CD14-positive monocyte (primary cell): Measurements from ENCODE around the gene ZBTB7C. TPM values are rescaled to one million over a fixed set of nuclear protein-coding genes. Genes with fewer than 3 reads are reported as not detected.
A peak's percentile ranks its signal among the peaks of the same experiment; 100 is the strongest.

Source experiments
- DNase-seq, 3 donors: peaks; one replicate each; pipeline ENCODE4 v3.0.0-alpha.2; 2011 to 2022
- H2AFZ ChIP-seq: 2 replicates; pipeline ENCODE4 v1.6.0; 2012; ENCODE audit warnings: mild to moderate bottlenecking, low read depth, low read length, inconsistent platforms; ENCODE audit not compliant: insufficient read depth, poor library complexity, severe bottlenecking
- H3K27ac ChIP-seq, 2 donors: 1 replicate in 1 of 2; 2 replicates in 1 of 2; pipeline ENCODE4 v1.5.1; 2012 to 2013; ENCODE audit warnings: low read length in 2 of 2, control low read depth in 1 of 2, inconsistent platforms in 1 of 2, low read depth in 1 of 2, mild to moderate bottlenecking in 1 of 2
- H3K27me3 ChIP-seq, 2 donors: one replicate each; pipeline versions ENCODE4 v1.6.0 to v1.6.1; 2011 to 2013; ENCODE audit warnings: low read length in 2 of 2; ENCODE audit not compliant: control insufficient read depth in 2 of 2, insufficient read depth in 2 of 2
- H3K36me3 ChIP-seq, 2 donors: replicated peaks in 1 of 2; 1 replicate in 1 of 2; 2 replicates in 1 of 2; pipeline versions ENCODE4 v1.5.1 to v1.6.1; 2012 to 2013; ENCODE audit warnings: low read length in 2 of 2, control low read depth in 1 of 2, inconsistent platforms in 1 of 2, mild to moderate bottlenecking in 1 of 2; ENCODE audit not compliant: insufficient read depth in 2 of 2, control insufficient read depth in 1 of 2
- H3K4me1 ChIP-seq, 2 donors: 1 replicate in 1 of 2; 2 replicates in 1 of 2; pipeline versions ENCODE4 v1.5.1 to v1.6.1; 2012 to 2013; ENCODE audit warnings: low read length in 2 of 2, control low read depth in 1 of 2, inconsistent platforms in 1 of 2, mild to moderate bottlenecking in 1 of 2, moderate library complexity in 1 of 2; ENCODE audit not compliant: insufficient read depth in 2 of 2, control insufficient read depth in 1 of 2
- H3K4me2 ChIP-seq: replicated peaks from 2 replicates; pipeline ENCODE3; 2012; ENCODE audit warnings: low read length, moderate library complexity, mild to moderate bottlenecking; ENCODE audit not compliant: poor library complexity, severe bottlenecking; ENCODE audit errors: extremely low read depth
- H3K4me3 ChIP-seq, 3 experiments: fragments of 200-600 bp in 1 of 3; sonication (generic) in 1 of 3; replicated peaks in 1 of 3; 1 replicate in 2 of 3; 2 replicates in 1 of 3; pipeline ENCODE4 v1.5.1; 2011 to 2013; ENCODE audit warnings: low read length in 3 of 3, mild to moderate bottlenecking in 3 of 3, control low read depth in 2 of 3, low read depth in 2 of 3, inconsistent platforms in 1 of 3, moderate library complexity in 1 of 3
- H3K79me2 ChIP-seq: 2 replicates; pipeline ENCODE4 v1.6.0; 2012; ENCODE audit warnings: mild to moderate bottlenecking, control low read depth, inconsistent platforms, low read length, moderate library complexity; ENCODE audit not compliant: insufficient read depth
- H3K9ac ChIP-seq: 2 replicates; pipeline ENCODE4 v1.6.0; 2017; ENCODE audit warnings: low read length, mild to moderate bottlenecking; ENCODE audit not compliant: insufficient read depth, poor library complexity, severe bottlenecking
- H3K9me3 ChIP-seq, 2 donors: replicated peaks in 1 of 2; 1 replicate in 1 of 2; 2 replicates in 1 of 2; pipeline versions ENCODE4 v1.5.1 to v1.6.1; 2012 to 2013; ENCODE audit warnings: low read length in 2 of 2, control low read depth in 1 of 2; ENCODE audit not compliant: control insufficient read depth in 1 of 2, insufficient read depth in 1 of 2
- H4K20me1 ChIP-seq: 2 replicates; pipeline ENCODE4 v1.6.0; 2012; ENCODE audit warnings: mild to moderate bottlenecking, low read length, control low read depth, moderate library complexity; ENCODE audit not compliant: insufficient read depth
- H3K27ac Mint-ChIP-seq, 7 donors: one replicate each; pipeline ENCODE4 v1.8.0; 2020; ENCODE audit warnings: mild to moderate bottlenecking in 7 of 7, mixed read lengths in 7 of 7, moderate library complexity in 6 of 7, inconsistent platforms in 2 of 7
- H3K27me3 Mint-ChIP-seq, 3 donors: one replicate each; pipeline ENCODE4 v1.8.0; 2021 to 2022; ENCODE audit warnings: low read depth in 3 of 3, mild to moderate bottlenecking in 3 of 3, mixed read lengths in 3 of 3, moderate library complexity in 3 of 3, inconsistent platforms in 1 of 3
- H3K36me3 Mint-ChIP-seq, 2 donors: one replicate each; pipeline ENCODE4 v1.8.0; 2020; ENCODE audit warnings: mixed read lengths in 2 of 2, inconsistent platforms in 1 of 2, mild to moderate bottlenecking in 1 of 2
- H3K4me1 Mint-ChIP-seq: one replicate; pipeline ENCODE4 v1.8.0; 2020; ENCODE audit warnings: mild to moderate bottlenecking, mixed read lengths
- H3K4me3 Mint-ChIP-seq, 2 donors: one replicate each; pipeline ENCODE4 v1.8.0; 2020; ENCODE audit warnings: mild to moderate bottlenecking in 2 of 2, mixed read lengths in 2 of 2, moderate library complexity in 1 of 2
- H3K9me3 Mint-ChIP-seq, 7 donors: one replicate each; pipeline ENCODE4 v1.8.0; 2020 to 2022; ENCODE audit warnings: mixed read lengths in 7 of 7, mild to moderate bottlenecking in 6 of 7, moderate library complexity in 6 of 7, inconsistent platforms in 2 of 7
- WGBS: methylation state at CpG from one replicate; pipeline ENCODE4 v1.1.5; 2013; ENCODE audit warnings: missing lambda C conversion rate; ENCODE audit not compliant: insufficient coverage; 5-methylcytosine and 5-hydroxymethylcytosine counted together
- intact Hi-C, 2 donors: fragments of 100-400 bp; cut with micrococcal nuclease; formaldehyde crosslinking; loops; one replicate each; pipeline versions ENCODE4 v1.15.0 to v1.15.1; 2023
- polyA plus RNA-seq, 3 donors: library from polyadenylated mRNA; depleted of rRNA in 1 of 3; unstranded in 2 of 3; stranded (reverse) in 1 of 3; fragments of 300-500 nt in 2 of 3; fragments of >200 nt in 1 of 3; fragmentation: Illumina TruSeq in 2 of 3; gene quantifications; 1 replicate in 2 of 3; 2 replicates in 1 of 3; pipeline ENCODE4 v1.2.3, GENCODE V29; 2012 to 2021
- TF ChIP-seq, protein P1 (sequence below): fragments of 200-600 bp; IDR thresholded peaks from one replicate; pipeline ENCODE4 v1.8.0; 2022; ENCODE audit warnings: antibody characterized with exemption, mild to moderate bottlenecking

The ZBTB7C gene
- polyA plus RNA-seq, 3 donors = 0.03 to 0.09 TPM; not detected in 1

DNA sequence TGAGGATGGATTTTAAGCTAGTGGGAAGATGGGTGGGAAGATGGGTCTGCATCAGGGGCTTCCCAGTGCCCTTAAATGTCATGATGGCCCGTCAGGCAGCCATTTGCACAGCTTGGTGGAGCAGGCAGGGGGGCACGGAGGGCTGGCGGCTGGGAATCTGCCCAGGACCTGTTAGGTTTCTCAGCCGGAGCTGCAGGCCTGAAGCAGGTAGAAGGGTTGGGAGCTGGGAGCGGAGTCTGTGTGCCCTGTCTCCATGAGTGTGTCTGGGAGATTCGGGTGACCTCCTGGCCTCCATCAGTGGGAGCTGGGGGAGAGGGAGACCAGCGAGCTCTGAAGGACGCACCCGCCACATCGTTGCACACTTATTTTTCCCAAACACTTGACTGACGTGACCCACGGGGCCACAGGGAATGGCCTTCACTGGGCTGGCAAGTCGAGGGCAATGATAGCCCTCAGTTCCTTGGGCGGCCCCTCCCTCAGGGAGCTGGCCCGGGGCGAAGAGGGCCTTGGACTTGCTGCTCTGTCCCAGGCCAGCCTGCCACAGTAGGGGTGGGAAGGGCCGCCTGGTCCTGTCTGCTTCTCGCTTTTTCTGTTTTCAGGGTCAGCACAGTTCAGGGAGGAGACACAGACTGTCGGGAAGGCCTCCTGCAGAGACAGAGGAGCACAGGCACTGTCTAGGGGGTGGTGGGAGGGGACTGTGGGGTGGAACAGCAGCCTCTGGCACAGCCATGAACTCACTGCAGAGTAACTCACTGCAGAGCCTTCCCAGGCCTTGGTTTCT lies 236.8 kb downstream of the ZBTB7C start:
- intact Hi-C loops = no loop called here
- no peaks in the 10 kb centered on the region for H4K20me1 ChIP-seq
- no peak overlapping the region for H3K9ac ChIP-seq
- H3K36me3 ChIP-seq = no peaks in the 10 kb centered on the region
- TF ChIP-seq, protein P1, sequence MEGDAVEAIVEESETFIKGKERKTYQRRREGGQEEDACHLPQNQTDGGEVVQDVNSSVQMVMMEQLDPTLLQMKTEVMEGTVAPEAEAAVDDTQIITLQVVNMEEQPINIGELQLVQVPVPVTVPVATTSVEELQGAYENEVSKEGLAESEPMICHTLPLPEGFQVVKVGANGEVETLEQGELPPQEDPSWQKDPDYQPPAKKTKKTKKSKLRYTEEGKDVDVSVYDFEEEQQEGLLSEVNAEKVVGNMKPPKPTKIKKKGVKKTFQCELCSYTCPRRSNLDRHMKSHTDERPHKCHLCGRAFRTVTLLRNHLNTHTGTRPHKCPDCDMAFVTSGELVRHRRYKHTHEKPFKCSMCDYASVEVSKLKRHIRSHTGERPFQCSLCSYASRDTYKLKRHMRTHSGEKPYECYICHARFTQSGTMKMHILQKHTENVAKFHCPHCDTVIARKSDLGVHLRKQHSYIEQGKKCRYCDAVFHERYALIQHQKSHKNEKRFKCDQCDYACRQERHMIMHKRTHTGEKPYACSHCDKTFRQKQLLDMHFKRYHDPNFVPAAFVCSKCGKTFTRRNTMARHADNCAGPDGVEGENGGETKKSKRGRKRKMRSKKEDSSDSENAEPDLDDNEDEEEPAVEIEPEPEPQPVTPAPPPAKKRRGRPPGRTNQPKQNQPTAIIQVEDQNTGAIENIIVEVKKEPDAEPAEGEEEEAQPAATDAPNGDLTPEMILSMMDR = no peak
- Mint-ChIP-seq H3K9me3 (no peaks in the 10 kb centered on the region), H3K4me3 (no peak overlapping the region), H3K36me3 (no peaks in the 10 kb centered on the region), H3K27ac (no peak overlapping the region), H3K4me1 (no peaks in the 10 kb centered on the region), H3K27me3 (peaks cover under 1 to 7% (median 4%) of the 10 kb centered on the region in 3 donors)
- no peak overlapping the region for H2AFZ ChIP-seq
- H3K27ac ChIP-seq = no peak overlapping the region
- H3K79me2 ChIP-seq = no peaks in the 10 kb centered on the region
- no peaks in the 10 kb centered on the region for H3K9me3 ChIP-seq
- H3K4me1 ChIP-seq = peaks cover 2 to 6% of the 10 kb centered on the region in 2 donors
- DNase-seq = no peak
- H3K4me3 ChIP-seq = no peak overlapping the region
- H3K4me2 ChIP-seq = no peak overlapping the region
- 92% methylated on average over 13 of the region's 19 CpGs for WGBS
- no peaks in the 10 kb centered on the region for H3K27me3 ChIP-seq

DNA sequence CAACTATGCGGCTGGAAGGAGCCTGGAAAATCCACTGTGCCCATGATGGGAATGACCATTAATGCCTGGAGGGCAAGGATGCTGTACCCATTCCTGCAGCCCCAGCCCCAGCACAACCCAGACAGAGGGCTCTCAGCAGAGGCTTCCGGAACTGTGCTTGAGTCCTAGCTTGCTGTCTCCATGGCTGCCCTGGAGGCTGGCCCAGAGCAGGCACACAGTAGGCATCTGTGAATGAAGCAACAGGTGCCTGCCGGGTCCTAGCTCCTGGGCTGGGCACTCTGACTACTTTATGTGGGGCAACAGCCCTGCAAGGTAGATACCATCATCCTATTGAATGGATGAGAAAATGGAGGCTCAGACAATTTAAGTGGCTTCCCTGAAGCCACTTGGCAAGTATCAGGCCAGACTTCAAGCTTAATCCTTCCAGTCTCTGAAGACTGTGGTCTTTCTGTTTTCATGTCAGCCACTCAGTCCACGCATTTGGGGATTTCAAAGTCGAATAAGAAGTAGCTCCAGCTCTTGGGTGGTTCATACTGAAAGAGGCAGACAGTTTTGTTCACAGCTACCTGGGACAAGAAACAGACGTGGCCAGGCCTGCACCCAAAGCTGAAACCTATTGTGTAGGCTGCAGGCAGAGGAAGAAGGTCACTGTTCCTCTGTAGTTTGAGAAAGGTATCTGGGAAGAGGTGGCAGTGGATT lies 237.5 kb downstream of the ZBTB7C start:
- Mint-ChIP-seq H3K27ac (peak overlapping the region in 1 of 7 donors; percentile 72), H3K4me3 (no peak overlapping the region), H3K36me3 (no peaks in the 10 kb centered on the region), H3K4me1 (peaks cover 8% of the 10 kb centered on the region), H3K9me3 (no peaks in the 10 kb centered on the region), H3K27me3 (peaks cover 0 to 7% (median 4%) of the 10 kb centered on the region in 3 donors)
- H2AFZ ChIP-seq = no peak overlapping the region
- DNase-seq = no peak
- no peaks in the 10 kb centered on the region for H3K9me3 ChIP-seq
- WGBS = 95% methylated on average over 6 of the region's 6 CpGs
- H3K4me1 ChIP-seq = peaks cover 10 to 14% of the 10 kb centered on the region in 2 donors
- H3K27me3 ChIP-seq = no peaks in the 10 kb centered on the region
- no peak overlapping the region for H3K9ac ChIP-seq
- no peak overlapping the region for H3K4me2 ChIP-seq
- intact Hi-C loops = no loop called here
- TF ChIP-seq, protein P1 = no peak
- H3K79me2 ChIP-seq = no peaks in the 10 kb centered on the region
- H3K36me3 ChIP-seq = no peaks in the 10 kb centered on the region
- no peak overlapping the region for H3K4me3 ChIP-seq
- no peaks in the 10 kb centered on the region for H4K20me1 ChIP-seq
- no peak overlapping the region for H3K27ac ChIP-seq
